ENCODE measurements around the gene NPDC1. TPM values are rescaled to one million over a fixed set of nuclear protein-coding genes. Genes with fewer than 3 reads are reported as not detected.

Gene NPDC1
- polyA plus RNA-seq, 2 of the 4 experiments (the other 2 are of a cell fraction): 12.7 to 40.6 TPM

DNA sequence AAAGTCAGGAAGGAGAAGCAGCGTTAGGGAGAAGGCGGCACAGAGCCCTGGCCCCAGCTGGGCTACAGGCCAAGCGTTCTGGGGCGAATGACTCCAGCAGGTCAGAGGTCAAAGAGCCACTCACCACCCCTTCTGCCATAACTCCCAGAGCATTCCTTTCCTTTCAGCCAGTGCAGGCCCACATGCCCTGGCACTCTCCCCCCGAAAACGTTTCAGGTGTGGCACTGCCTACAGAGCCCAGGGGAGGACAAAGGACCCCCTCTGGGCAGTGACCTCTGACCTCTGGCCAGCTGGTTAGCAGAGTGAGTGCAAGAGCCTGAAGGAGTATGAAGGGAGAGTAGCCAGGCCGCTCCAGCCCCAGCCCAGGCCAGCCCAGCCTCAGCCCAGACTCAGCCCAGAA lies 22.8 kb downstream of the NPDC1 start (continued):
- TF ChIP-seq, protein P1, sequence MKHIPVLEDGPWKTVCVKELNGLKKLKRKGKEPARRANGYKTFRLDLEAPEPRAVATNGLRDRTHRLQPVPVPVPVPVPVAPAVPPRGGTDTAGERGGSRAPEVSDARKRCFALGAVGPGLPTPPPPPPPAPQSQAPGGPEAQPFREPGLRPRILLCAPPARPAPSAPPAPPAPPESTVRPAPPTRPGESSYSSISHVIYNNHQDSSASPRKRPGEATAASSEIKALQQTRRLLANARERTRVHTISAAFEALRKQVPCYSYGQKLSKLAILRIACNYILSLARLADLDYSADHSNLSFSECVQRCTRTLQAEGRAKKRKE (CRISPR knock-in tag; IDR thresholded peaks at IDR 0.05; ENCODE audit: low read depth): no peak
- TF ChIP-seq MAZ (IDR thresholded peaks at IDR 0.05; ENCODE audit: borderline replicate concordance, low read depth, low read length) (no peak), CEBPB (IDR thresholded peaks at IDR 0.05) (no peak)

DNA sequence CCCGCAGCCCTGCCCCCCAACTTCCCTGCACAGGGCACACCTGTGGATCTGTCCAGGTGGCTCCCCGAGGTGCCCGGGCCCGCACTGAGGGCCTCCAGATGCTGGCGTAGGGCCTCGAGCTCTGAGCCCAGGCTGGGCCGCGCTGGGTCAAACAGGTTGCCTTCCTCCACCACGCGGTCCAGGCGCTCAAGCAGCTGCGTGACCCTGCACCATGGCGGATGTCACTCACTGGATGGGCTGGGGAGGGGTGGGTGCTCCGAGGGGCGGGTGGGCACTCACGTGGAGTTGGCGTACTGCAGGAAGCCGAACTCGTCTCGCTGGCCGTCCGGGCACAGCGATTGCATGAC lies 23.3 kb downstream of the NPDC1 start:
- H3K4me1 ChIP-seq: peaks cover 20% of the 10 kb centered on the region
- no peak for TF ChIP-seq KDM1A (IDR thresholded peaks at IDR 0.05; ENCODE audit: low read depth)
- TF ChIP-seq, protein P2, sequence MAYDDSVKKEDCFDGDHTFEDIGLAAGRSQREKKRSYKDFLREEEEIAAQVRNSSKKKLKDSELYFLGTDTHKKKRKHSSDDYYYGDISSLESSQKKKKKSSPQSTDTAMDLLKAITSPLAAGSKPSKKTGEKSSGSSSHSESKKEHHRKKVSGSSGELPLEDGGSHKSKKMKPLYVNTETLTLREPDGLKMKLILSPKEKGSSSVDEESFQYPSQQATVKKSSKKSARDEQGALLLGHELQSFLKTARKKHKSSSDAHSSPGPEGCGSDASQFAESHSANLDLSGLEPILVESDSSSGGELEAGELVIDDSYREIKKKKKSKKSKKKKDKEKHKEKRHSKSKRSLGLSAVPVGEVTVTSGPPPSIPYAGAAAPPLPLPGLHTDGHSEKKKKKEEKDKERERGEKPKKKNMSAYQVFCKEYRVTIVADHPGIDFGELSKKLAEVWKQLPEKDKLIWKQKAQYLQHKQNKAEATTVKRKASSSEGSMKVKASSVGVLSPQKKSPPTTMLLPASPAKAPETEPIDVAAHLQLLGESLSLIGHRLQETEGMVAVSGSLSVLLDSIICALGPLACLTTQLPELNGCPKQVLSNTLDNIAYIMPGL (CRISPR knock-in tag; IDR thresholded peaks at IDR 0.05; ENCODE audit: borderline replicate concordance): no peak
- no peak for TF ChIP-seq CBX8 (IDR thresholded peaks at IDR 0.05)
- TF ChIP-seq, protein P3, sequence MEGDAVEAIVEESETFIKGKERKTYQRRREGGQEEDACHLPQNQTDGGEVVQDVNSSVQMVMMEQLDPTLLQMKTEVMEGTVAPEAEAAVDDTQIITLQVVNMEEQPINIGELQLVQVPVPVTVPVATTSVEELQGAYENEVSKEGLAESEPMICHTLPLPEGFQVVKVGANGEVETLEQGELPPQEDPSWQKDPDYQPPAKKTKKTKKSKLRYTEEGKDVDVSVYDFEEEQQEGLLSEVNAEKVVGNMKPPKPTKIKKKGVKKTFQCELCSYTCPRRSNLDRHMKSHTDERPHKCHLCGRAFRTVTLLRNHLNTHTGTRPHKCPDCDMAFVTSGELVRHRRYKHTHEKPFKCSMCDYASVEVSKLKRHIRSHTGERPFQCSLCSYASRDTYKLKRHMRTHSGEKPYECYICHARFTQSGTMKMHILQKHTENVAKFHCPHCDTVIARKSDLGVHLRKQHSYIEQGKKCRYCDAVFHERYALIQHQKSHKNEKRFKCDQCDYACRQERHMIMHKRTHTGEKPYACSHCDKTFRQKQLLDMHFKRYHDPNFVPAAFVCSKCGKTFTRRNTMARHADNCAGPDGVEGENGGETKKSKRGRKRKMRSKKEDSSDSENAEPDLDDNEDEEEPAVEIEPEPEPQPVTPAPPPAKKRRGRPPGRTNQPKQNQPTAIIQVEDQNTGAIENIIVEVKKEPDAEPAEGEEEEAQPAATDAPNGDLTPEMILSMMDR (IDR thresholded peaks at IDR 0.05): no peak
- no peak for TF ChIP-seq CEBPB (IDR thresholded peaks at IDR 0.05)
- no peak for TF ChIP-seq CHD4 (IDR thresholded peaks at IDR 0.05; ENCODE audit: borderline replicate concordance)
- TF ChIP-seq SMC3 (IDR thresholded peaks at IDR 0.05): no peak
- TF ChIP-seq HDAC2 (IDR thresholded peaks at IDR 0.05): no peak
- no peak for TF ChIP-seq MAFK (IDR thresholded peaks at IDR 0.05; ENCODE audit: partially characterized antibody)
- no peak for TF ChIP-seq POLR2A (IDR thresholded peaks at IDR 0.05; ENCODE audit: low read length)
- TF ChIP-seq RCOR1 (IDR thresholded peaks at IDR 0.05; ENCODE audit: low read depth, low read length): no peak
- TF ChIP-seq EHF (CRISPR knock-in tag; IDR thresholded peaks at IDR 0.05): no peak
- no peak for TF ChIP-seq ZNF302 (CRISPR knock-in tag; IDR thresholded peaks at IDR 0.05)
- TF ChIP-seq, protein P4, sequence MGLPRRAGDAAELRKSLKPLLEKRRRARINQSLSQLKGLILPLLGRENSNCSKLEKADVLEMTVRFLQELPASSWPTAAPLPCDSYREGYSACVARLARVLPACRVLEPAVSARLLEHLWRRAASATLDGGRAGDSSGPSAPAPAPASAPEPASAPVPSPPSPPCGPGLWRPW (IDR thresholded peaks at IDR 0.05): no peak
- no peak for TF ChIP-seq EP300 (IDR thresholded peaks at IDR 0.05)
- no peak for TF ChIP-seq SREBF2 (IDR thresholded peaks at IDR 0.05)
- TF ChIP-seq CBX2 (IDR thresholded peaks at IDR 0.05; ENCODE audit: borderline replicate concordance, low read depth): no peak
- TF ChIP-seq PHF8 (IDR thresholded peaks at IDR 0.05; ENCODE audit: borderline replicate concordance, low read depth): no peak
- no peak for TF ChIP-seq FOSL2 (IDR thresholded peaks at IDR 0.05)
- TF ChIP-seq FOSL2 (CRISPR knock-in tag; IDR thresholded peaks at IDR 0.05): no peak
- 100% methylated on average over 4 of the region's 23 CpGs for WGBS (ENCODE audit: missing lambda C conversion rate)
- H3K4me2 ChIP-seq: no peak overlapping the region
- POLR2A ChIA-PET: interaction anchor here (0.6 kb wide), 1 partner anchor 31 kb away, joined by 6 read pairs; no protein-coding TSS in a partner anchor
- FAIRE-seq (no peak), DNase-seq (ENCODE audit: low read depth in 1 of 2, low spot score in 1 of 2) (no peak), ATAC-seq (no peak; a peak in 1 of 6 replicates)
- H3K27ac ChIP-seq: peak overlapping the region in 1 of 2 experiments; percentile 34; a peak in 2 of 6 replicates
- no peak overlapping the region for H3K4me3 ChIP-seq
- CTCF ChIA-PET: interaction anchor here (1.1 to 20.4 kb wide), 6 partner anchors 11 to 74 kb away, joined by 3 to 282 read pairs (median 90); partner anchors contain the start of genes C8G, FBXW5, LCN12 and NPDC1
- H3K9me3 ChIP-seq: no peaks in the 10 kb centered on the region
